Neural cell (in vitro differentiated cells): ENCODE measurements around the gene MAD1L1. TPM values are rescaled to one million over a fixed set of nuclear protein-coding genes. Genes with fewer than 3 reads are reported as not detected.

Experiments
- H2AFZ ChIP-seq: fragments of 200-600, 300-800 bp; sonication (generic), shearing (Covaris generic); 2 replicates; pipeline ENCODE4 v1.6.0; 2014; ENCODE audit warnings: low read depth, mild to moderate bottlenecking, antibody characterized with exemption, low read length, moderate library complexity
- H3F3A ChIP-seq: fragments of 200-600 bp; shearing (Covaris generic); 2 replicates; pipeline ENCODE4 v1.6.1; 2016; ENCODE audit warnings: mild to moderate bottlenecking, moderate library complexity, mixed read lengths, antibody characterized with exemption, low read length; ENCODE audit not compliant: insufficient read depth, poor library complexity, severe bottlenecking
- H3K27ac ChIP-seq: fragments of 200-600, 300-800 bp; sonication (generic), shearing (Covaris generic); 2 replicates; pipeline ENCODE4 v1.5.1; 2014; ENCODE audit warnings: mild to moderate bottlenecking, low read length, moderate library complexity
- H3K27me3 ChIP-seq: fragments of 300-800, 200-600 bp; sonication (generic), shearing (Covaris generic); 2 replicates; pipeline ENCODE4 v1.6.0; 2014; ENCODE audit warnings: mild to moderate bottlenecking, low read depth, low read length, moderate library complexity; ENCODE audit not compliant: insufficient read depth
- H3K36me3 ChIP-seq: fragments of 300-800, 200-600 bp; sonication (generic), shearing (Covaris generic); 2 replicates; pipeline ENCODE4 v1.5.1; 2014; ENCODE audit warnings: mild to moderate bottlenecking, antibody characterized with exemption, low read length, moderate library complexity; ENCODE audit not compliant: insufficient read depth
- H3K4me2 ChIP-seq: fragments of 300-800, 200-600 bp; sonication (generic), shearing (Covaris generic); 2 replicates; pipeline ENCODE4 v1.6.0; 2014; ENCODE audit warnings: mild to moderate bottlenecking, low read length
- H3K4me3 ChIP-seq: fragments of 300-800, 200-600 bp; sonication (generic), shearing (Covaris generic); 2 replicates; pipeline ENCODE4 v1.5.1; 2014; ENCODE audit warnings: mild to moderate bottlenecking, low read length, moderate library complexity
- H3K79me2 ChIP-seq: fragments of 200-600 bp; shearing (Covaris generic); replicated peaks from 2 replicates; pipeline ENCODE4 v1.6.0; 2014; ENCODE audit warnings: mild to moderate bottlenecking, low read length, moderate library complexity; ENCODE audit not compliant: insufficient read depth
- H3K9ac ChIP-seq: fragments of 300-800, 200-600 bp; sonication (generic), shearing (Covaris generic); 2 replicates; pipeline ENCODE4 v1.6.1; 2016; ENCODE audit warnings: mild to moderate bottlenecking, low read length, mixed read lengths
- H3K9me2 ChIP-seq: fragments of 200-600 bp; shearing (Covaris generic); 2 replicates; pipeline ENCODE4 v1.6.1; 2016; ENCODE audit warnings: mild to moderate bottlenecking, low read length, mixed read lengths; ENCODE audit not compliant: insufficient read depth
- H3K9me3 ChIP-seq: fragments of 200-600, 300-800 bp; sonication (generic), shearing (Covaris generic); 2 replicates; pipeline ENCODE4 v1.6.1; 2016; ENCODE audit warnings: mild to moderate bottlenecking, mixed run types, low read length, moderate library complexity, mixed read lengths
- H4K20me1 ChIP-seq: fragments of 200-600 bp; shearing (Covaris generic); 2 replicates; pipeline ENCODE4 v1.6.1; 2016; ENCODE audit warnings: mild to moderate bottlenecking, mixed run types; ENCODE audit not compliant: insufficient read depth
- CTCF ChIP-seq: fragments of 450-650 bp; IDR thresholded peaks from 2 replicates; pipeline ENCODE4 v1.5.1; 2014; ENCODE audit warnings: antibody characterized with exemption, mild to moderate bottlenecking, moderate library complexity; ENCODE audit not compliant: poor library complexity, severe bottlenecking
- EZH2 ChIP-seq: fragments of 200-600, 300-800 bp; shearing (Covaris generic), sonication (generic); IDR thresholded peaks from 2 replicates; pipeline ENCODE4 v1.6.1; 2014; ENCODE audit warnings: antibody characterized with exemption, low read length, borderline replicate concordance, mild to moderate bottlenecking; ENCODE audit not compliant: insufficient read depth, poor library complexity, severe bottlenecking
- MXI1 ChIP-seq: fragments of 450-650 bp; conservative IDR thresholded peaks from 2 replicates; pipeline ENCODE4 v1.6.1; 2014; ENCODE audit warnings: antibody characterized with exemption, mild to moderate bottlenecking; ENCODE audit not compliant: poor library complexity, severe bottlenecking
- POLR2AphosphoS5 ChIP-seq: IDR thresholded peaks from 2 replicates; pipeline ENCODE4 v1.6.1; 2012
- RAD21 ChIP-seq: fragments of 450-650 bp; conservative IDR thresholded peaks from 2 replicates; pipeline ENCODE4 v1.6.1; 2014; ENCODE audit warnings: antibody characterized with exemption, mild to moderate bottlenecking, moderate library complexity
- REST ChIP-seq: IDR thresholded peaks from 2 replicates; pipeline ENCODE4 v1.6.1; 2012; ENCODE audit warnings: borderline replicate concordance
- TAF1 ChIP-seq: IDR thresholded peaks from 2 replicates; pipeline ENCODE4 v1.6.1; 2012; ENCODE audit warnings: low read depth
- polyA plus RNA-seq: library from polyadenylated mRNA; depleted of rRNA; stranded (reverse); fragments of >200 nt; gene quantifications from 2 replicates; pipeline ENCODE4 v1.2.3, GENCODE V29; 2014

Gene MAD1L1
- polyA plus RNA-seq, 1 donor from 2014 or later: 31.4 TPM

DNA sequence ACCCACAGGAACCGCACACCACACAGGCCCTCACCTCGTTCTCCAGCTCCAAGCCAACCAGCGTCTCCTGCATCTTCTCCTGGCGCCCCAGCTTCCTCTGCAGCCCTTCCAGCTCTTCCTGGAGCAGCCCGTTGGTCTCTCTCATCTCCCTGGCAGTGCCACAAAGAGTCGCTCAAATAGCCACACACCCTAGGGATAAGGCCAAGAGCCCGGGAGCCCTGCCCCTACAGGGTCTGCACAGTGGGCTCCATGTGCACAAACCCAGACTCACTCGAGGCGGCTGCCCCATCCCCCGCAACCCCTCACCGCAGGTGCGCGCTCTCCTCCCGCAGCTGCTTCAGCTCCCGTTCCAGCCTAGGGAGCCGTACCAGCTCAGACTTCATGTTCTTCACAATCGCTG is 16.9 kb downstream of the MAD1L1 start:
- Histone ChIP-seq H3K4me3 (no peak overlapping the region), H3K36me3 (peaks cover 7% of the 10 kb centered on the region)

GRCh38 chr7:2214636-2215035 is 18.1 kb downstream of the MAD1L1 start:
- H3K27me3 ChIP-seq: no peaks in the 10 kb centered on the region
- no peaks in the 10 kb centered on the region for H3K79me2 ChIP-seq
- no peaks in the 10 kb centered on the region for H3K9me2 ChIP-seq
- H3K27ac ChIP-seq: no peak overlapping the region
- no peaks in the 10 kb centered on the region for H3F3A ChIP-seq
- no peaks in the 10 kb centered on the region for H3K9me3 ChIP-seq
- no peaks in the 10 kb centered on the region for H4K20me1 ChIP-seq
- no peak overlapping the region for H3K9ac ChIP-seq
- H3K36me3 ChIP-seq: peaks cover 7% of the 10 kb centered on the region
- H2AFZ ChIP-seq: no peak overlapping the region
- no peak for TF ChIP-seq CTCF
- TF ChIP-seq EZH2: no peak
- H3K4me2 ChIP-seq: no peak overlapping the region
- H3K4me3 ChIP-seq: no peak overlapping the region

More for the DNA sequence above, 16.9 kb downstream of the MAD1L1 start:
- H3F3A ChIP-seq: no peaks in the 10 kb centered on the region
- no peaks in the 10 kb centered on the region for H3K9me3 ChIP-seq
- no peak overlapping the region for H3K9ac ChIP-seq
- TF ChIP-seq TAF1 (no peak), RAD21 (no peak), CTCF (no peak), REST (no peak), MXI1 (no peak), POLR2AphosphoS5 (no peak)
- H3K79me2 ChIP-seq: no peaks in the 10 kb centered on the region
- no peaks in the 10 kb centered on the region for H3K9me2 ChIP-seq
- no peak overlapping the region for H3K27ac ChIP-seq
- no peak overlapping the region for H2AFZ ChIP-seq
- no peaks in the 10 kb centered on the region for H4K20me1 ChIP-seq
- no peaks in the 10 kb centered on the region for H3K27me3 ChIP-seq
- no peak overlapping the region for H3K4me2 ChIP-seq
